GM23338 (cell line): ENCODE measurements around the gene FAM13C. TPM values are rescaled to one million over a fixed set of nuclear protein-coding genes. Genes with fewer than 3 reads are reported as not detected.

Experiments used
- CREB1 ChIP-seq: fragments of 250-450 bp; sonication (Bioruptor Pico); IDR thresholded peaks from 2 replicates; pipeline ENCODE4 v1.5.0; 2020; ENCODE audit warnings: low read depth, mild to moderate bottlenecking, moderate library complexity
- EZH2phosphoT487 ChIP-seq: fragments of 200-600 bp; sonication (generic); IDR thresholded peaks from one replicate; pipeline ENCODE4 v1.8.1; 2018; ENCODE audit warnings: antibody characterized with exemption; ENCODE audit not compliant: unreplicated experiment
- JUNB ChIP-seq: IDR thresholded peaks from one replicate; pipeline ENCODE4 v1.6.1; 2016; ENCODE audit warnings: antibody characterized with exemption; ENCODE audit not compliant: unreplicated experiment
- POLR2AphosphoS5 ChIP-seq: IDR thresholded peaks from 2 replicates; pipeline ENCODE4 v1.6.1; 2016; ENCODE audit warnings: antibody characterized with exemption, low read depth
- ZNF114 ChIP-seq: fragments of 250-450 bp; sonication (Bioruptor Pico); IDR thresholded peaks from 2 replicates; pipeline ENCODE4 v1.5.0; 2020; ENCODE audit warnings: mild to moderate bottlenecking, moderate library complexity
- ZNF331 ChIP-seq: fragments of 250-450 bp; sonication (Bioruptor Pico); IDR thresholded peaks from 2 replicates; pipeline ENCODE4 v1.5.0; 2020; ENCODE audit warnings: low read depth, mild to moderate bottlenecking, moderate library complexity
- ZNF462 ChIP-seq: fragments of 250-450 bp; sonication (Bioruptor Pico); IDR thresholded peaks from 2 replicates; pipeline ENCODE4 v1.5.0; 2020; ENCODE audit warnings: mild to moderate bottlenecking, moderate library complexity
- polyA plus RNA-seq: library from polyadenylated mRNA; unstranded; fragments of >200 nt; fragmentation: Nextera tagmentation; extraction: Ambion mirVana; gene quantifications from 2 replicates; pipeline ENCODE4 v1.2.1, GENCODE V29; 2016
- total RNA-seq: library from RNA; depleted of rRNA; stranded (reverse); fragments of >200 nt; shearing (Covaris generic); gene quantifications from 2 replicates; pipeline ENCODE4 v1.2.3, GENCODE V29; 2014
- TF ChIP-seq, protein P1 (sequence below): IDR thresholded peaks from one replicate; pipeline ENCODE4 v1.6.1; 2018; ENCODE audit warnings: antibody characterized with exemption; ENCODE audit not compliant: unreplicated experiment

FAM13C gene
- total and polyA plus RNA-seq, 2 experiments from 2014 or later = 0.94 to 2.1 TPM

DNA sequence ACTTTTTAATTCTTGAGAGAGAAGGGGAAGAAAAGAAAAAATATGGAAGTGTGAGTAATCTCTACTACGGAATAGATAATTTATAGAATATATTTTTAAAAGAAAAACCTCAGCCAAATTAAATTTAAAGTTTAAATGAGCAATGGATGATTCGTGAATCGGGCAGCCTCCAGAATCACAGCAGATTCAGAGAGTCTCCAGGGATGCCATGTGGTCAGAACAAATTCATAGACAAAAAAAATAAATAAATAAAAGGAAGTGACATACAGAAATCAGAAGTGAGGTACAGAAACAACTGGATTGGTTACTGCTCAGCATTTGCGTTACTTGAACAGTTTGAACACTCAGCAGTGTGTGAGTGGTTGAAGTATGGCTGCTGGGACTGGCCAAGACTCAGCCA lies 132.9 kb downstream of the FAM13C start (continued):
- TF ChIP-seq ZNF462 (CRISPR knock-in tag) (no peak), ZNF114 (no peak), JUNB (no peak), CREB1 (CRISPR knock-in tag) (no peak), EZH2phosphoT487 (no peak), ZNF331 (no peak), POLR2AphosphoS5 (no peak)
- TF ChIP-seq, protein P1, sequence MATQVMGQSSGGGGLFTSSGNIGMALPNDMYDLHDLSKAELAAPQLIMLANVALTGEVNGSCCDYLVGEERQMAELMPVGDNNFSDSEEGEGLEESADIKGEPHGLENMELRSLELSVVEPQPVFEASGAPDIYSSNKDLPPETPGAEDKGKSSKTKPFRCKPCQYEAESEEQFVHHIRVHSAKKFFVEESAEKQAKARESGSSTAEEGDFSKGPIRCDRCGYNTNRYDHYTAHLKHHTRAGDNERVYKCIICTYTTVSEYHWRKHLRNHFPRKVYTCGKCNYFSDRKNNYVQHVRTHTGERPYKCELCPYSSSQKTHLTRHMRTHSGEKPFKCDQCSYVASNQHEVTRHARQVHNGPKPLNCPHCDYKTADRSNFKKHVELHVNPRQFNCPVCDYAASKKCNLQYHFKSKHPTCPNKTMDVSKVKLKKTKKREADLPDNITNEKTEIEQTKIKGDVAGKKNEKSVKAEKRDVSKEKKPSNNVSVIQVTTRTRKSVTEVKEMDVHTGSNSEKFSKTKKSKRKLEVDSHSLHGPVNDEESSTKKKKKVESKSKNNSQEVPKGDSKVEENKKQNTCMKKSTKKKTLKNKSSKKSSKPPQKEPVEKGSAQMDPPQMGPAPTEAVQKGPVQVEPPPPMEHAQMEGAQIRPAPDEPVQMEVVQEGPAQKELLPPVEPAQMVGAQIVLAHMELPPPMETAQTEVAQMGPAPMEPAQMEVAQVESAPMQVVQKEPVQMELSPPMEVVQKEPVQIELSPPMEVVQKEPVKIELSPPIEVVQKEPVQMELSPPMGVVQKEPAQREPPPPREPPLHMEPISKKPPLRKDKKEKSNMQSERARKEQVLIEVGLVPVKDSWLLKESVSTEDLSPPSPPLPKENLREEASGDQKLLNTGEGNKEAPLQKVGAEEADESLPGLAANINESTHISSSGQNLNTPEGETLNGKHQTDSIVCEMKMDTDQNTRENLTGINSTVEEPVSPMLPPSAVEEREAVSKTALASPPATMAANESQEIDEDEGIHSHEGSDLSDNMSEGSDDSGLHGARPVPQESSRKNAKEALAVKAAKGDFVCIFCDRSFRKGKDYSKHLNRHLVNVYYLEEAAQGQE = no peak
